ENCODE measurements around the gene SPNS1.

SPNS1 gene

DNA sequence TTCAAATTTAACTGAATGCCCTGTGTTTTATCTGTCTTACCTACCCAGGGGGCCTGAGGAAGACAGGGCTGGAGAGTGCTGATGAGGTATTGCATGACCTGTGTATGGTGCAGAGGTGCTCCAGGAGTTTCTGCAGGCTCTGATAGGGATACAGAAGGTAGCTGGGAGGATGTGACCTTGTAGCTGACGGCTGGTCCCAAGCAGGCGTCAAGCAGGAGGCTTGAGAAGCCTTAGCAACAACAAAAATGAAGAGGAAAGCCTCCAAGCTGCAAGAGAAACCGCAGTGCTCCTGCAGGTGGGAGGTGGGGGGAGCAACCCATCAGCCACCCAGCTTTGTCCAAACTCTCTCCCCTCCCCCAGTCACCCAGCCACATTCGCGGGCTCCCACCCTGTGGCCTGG, 50.6 kb downstream of the SPNS1 start:
- Histone ChIP-seq H3K27me3 (replicated peaks; ENCODE audit: control insufficient read depth, insufficient read depth, low read length) (no peaks in the 10 kb centered on the region), H3K36me3 (ENCODE audit: control insufficient read depth, insufficient read depth, low read length) (no peaks in the 10 kb centered on the region), H3K4me3 (replicated peaks; ENCODE audit: low read depth, low read length) (no peak overlapping the region)
- TF ChIP-seq, protein P1, sequence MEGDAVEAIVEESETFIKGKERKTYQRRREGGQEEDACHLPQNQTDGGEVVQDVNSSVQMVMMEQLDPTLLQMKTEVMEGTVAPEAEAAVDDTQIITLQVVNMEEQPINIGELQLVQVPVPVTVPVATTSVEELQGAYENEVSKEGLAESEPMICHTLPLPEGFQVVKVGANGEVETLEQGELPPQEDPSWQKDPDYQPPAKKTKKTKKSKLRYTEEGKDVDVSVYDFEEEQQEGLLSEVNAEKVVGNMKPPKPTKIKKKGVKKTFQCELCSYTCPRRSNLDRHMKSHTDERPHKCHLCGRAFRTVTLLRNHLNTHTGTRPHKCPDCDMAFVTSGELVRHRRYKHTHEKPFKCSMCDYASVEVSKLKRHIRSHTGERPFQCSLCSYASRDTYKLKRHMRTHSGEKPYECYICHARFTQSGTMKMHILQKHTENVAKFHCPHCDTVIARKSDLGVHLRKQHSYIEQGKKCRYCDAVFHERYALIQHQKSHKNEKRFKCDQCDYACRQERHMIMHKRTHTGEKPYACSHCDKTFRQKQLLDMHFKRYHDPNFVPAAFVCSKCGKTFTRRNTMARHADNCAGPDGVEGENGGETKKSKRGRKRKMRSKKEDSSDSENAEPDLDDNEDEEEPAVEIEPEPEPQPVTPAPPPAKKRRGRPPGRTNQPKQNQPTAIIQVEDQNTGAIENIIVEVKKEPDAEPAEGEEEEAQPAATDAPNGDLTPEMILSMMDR (IDR thresholded peaks at IDR 0.05; ENCODE audit: insufficient read depth, low read length, poor library complexity, severe bottlenecking), result no peak
- no peak for DNase-seq (ENCODE audit: extremely low read depth, insufficient read length)

DNA sequence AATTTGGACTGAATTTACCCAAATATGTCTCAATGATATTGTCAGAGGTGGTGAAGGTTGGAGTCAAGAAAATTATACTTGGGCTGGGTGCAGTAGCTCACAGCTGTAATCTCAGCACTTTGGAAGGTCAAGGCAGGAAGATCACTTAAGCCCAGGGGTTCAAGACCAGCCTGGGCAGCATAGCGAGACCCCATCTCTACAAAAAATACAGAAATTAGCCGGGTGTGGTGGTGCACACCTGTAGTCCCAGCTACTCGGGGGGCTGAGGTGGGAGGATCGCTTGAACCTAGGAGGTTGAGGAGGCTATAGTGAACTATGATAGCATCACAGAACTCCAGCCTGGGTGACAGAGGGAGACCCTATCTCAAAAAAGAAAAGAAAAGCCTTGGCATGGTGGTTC, 51.2 kb downstream of the SPNS1 start:
- no peaks in the 10 kb centered on the region for H3K36me3 ChIP-seq (ENCODE audit: control insufficient read depth, insufficient read depth, low read length)
- H3K4me3 ChIP-seq (replicated peaks; ENCODE audit: low read depth, low read length), result no peak overlapping the region

DNA sequence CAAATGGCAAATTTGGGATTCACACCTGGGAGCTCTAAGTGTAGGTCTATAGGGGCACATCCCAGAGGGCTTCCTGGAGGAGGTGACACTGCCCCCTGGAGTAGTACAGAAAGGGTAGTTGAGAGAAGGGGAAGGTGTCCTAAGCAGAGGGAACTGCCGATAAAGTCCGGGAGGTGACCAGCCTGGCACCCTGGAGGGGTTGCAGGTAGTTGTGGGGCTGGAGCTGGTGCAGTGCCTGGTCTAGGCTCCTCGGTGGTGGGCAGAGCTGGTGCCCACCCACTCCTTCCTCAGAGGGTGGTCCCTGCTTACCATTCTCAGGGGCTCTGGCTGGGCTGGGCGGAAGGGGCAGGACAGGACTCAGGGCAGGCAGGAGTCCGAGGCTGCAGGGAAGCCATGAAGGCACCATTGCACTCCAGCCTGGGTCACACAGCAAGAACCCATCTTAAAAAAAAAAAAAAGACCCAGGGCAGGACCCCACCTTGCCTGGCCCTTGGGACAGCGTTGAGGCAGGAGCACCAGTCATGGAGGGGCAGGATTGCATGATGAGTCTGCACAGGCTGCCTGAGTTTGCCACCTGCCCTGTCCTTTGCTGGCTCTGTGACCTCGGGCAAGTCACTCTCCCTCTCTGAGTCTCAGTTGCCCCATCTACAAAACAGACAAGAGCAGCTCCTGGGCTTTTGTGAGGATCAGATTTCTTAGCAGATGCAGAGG, 54.0 kb downstream of the SPNS1 start:
- Histone ChIP-seq H3K36me3 (ENCODE audit: control insufficient read depth, insufficient read depth, low read length) (no peaks in the 10 kb centered on the region), H3K27me3 (replicated peaks; ENCODE audit: control insufficient read depth, insufficient read depth, low read length) (no peaks in the 10 kb centered on the region), H3K4me3 (replicated peaks; ENCODE audit: low read depth, low read length) (no peak overlapping the region)
- TF ChIP-seq, protein P1 (IDR thresholded peaks at IDR 0.05; ENCODE audit: insufficient read depth, low read length, poor library complexity, severe bottlenecking), result no peak
- DNase-seq (ENCODE audit: extremely low read depth, insufficient read length), result no peak

More for the DNA sequence above, 51.2 kb downstream of the SPNS1 start:
- TF ChIP-seq, protein P1 (IDR thresholded peaks at IDR 0.05; ENCODE audit: insufficient read depth, low read length, poor library complexity, severe bottlenecking), result no peak
- no peak for DNase-seq (ENCODE audit: extremely low read depth, insufficient read length)
- no peaks in the 10 kb centered on the region for H3K27me3 ChIP-seq (replicated peaks; ENCODE audit: control insufficient read depth, insufficient read depth, low read length)

DNA sequence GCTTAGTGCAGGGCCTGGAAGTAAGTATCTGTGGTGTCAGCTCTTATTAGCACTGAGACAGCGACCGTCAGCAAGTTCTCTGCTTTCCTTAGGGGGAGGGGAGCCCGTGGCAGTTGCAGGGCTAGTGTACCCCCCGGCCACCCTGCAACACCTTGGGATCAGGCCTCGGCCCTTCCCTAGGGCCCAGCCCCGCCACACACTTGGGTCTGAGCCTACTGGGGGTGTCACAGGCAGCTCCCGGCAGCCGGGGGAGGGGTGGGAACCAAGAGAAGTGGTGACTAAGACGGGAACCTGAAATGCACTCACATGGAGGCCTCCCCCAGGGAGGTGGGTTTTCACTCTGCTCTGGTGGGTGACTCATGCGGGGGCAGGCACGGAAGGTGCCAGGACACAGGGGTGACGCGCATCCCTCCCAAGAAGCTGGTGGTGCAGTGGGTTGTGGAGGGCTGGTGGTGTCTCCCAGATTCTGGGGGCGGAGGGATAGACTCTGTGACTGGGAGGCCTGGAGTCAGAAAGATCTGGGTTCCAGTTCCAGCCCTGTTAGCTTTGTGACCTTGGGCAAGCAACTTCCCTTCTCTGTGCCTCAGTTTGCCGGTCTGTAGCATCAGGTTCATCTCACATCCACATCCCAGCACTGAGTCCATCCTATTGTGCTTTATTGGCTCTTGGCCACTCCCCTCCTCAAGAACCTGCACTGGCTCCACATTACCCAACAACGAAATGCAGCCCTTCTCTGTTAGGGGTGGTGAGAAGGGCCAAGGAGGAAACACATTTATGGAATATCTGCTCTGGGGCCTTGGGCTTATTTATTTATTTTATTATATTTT, 54.8 kb downstream of the SPNS1 start:
- Histone ChIP-seq H3K4me3 (replicated peaks; ENCODE audit: low read depth, low read length) (no peak overlapping the region), H3K36me3 (ENCODE audit: control insufficient read depth, insufficient read depth, low read length) (no peaks in the 10 kb centered on the region), H3K27me3 (replicated peaks; ENCODE audit: control insufficient read depth, insufficient read depth, low read length) (no peaks in the 10 kb centered on the region)
- DNase-seq (ENCODE audit: extremely low read depth, insufficient read length), result peak; percentile 51
- TF ChIP-seq, protein P1 (IDR thresholded peaks at IDR 0.05; ENCODE audit: insufficient read depth, low read length, poor library complexity, severe bottlenecking), result no peak

DNA sequence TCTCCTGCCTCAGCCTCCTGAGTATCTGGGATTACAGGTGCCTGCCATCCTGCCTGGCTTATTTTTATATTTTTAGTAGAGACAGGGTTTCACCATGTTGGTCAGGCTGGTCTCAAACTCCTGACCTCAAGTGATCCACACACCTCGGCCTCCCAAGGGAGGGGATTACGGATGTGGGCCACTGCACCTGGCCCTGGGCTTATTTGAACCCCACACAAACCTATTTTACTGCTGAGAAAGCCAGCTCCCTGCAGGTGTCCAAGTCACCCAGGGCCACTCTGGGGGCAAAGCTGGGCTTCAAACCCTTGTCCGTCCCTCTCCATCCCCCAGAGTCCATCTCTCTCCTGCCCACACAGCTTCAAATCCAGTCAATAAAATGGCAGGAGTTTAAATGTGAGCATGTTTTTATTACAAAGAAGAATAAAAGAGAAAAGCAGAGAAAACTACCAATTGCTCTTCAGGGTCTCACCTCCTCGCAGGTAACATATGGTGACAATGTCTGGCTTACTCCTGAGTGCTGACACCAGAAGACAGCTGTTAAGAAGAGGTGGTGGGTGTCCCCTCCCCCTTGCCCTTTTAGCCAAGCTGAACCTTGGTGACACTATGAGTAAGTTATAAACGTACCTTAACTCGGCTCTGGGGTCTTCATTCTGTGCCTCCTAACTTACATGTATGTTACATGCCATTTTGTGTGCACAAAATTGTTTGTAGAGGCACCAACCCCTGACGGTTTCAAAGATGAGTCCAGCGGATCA, 55.7 kb downstream of the SPNS1 start:
- TF ChIP-seq, protein P1 (IDR thresholded peaks at IDR 0.05; ENCODE audit: insufficient read depth, low read length, poor library complexity, severe bottlenecking), result no peak
- Histone ChIP-seq H3K4me3 (replicated peaks; ENCODE audit: low read depth, low read length) (no peak overlapping the region), H3K27me3 (replicated peaks; ENCODE audit: control insufficient read depth, insufficient read depth, low read length) (no peaks in the 10 kb centered on the region), H3K36me3 (ENCODE audit: control insufficient read depth, insufficient read depth, low read length) (no peaks in the 10 kb centered on the region)
- no peak for DNase-seq (ENCODE audit: extremely low read depth, insufficient read length)
